ENCODE measurements around the gene ESAM.
"Not testable (repeated sequence)": the region's sequence is repeated elsewhere in the genome, so short reads cannot be mapped to it uniquely, and the experiment has no call there.

The ESAM gene

GRCh38 chr11:124770959-124771358, 8.9 kb upstream of the ESAM start:
- not testable (repeated sequence) for FAIRE-seq

DNA sequence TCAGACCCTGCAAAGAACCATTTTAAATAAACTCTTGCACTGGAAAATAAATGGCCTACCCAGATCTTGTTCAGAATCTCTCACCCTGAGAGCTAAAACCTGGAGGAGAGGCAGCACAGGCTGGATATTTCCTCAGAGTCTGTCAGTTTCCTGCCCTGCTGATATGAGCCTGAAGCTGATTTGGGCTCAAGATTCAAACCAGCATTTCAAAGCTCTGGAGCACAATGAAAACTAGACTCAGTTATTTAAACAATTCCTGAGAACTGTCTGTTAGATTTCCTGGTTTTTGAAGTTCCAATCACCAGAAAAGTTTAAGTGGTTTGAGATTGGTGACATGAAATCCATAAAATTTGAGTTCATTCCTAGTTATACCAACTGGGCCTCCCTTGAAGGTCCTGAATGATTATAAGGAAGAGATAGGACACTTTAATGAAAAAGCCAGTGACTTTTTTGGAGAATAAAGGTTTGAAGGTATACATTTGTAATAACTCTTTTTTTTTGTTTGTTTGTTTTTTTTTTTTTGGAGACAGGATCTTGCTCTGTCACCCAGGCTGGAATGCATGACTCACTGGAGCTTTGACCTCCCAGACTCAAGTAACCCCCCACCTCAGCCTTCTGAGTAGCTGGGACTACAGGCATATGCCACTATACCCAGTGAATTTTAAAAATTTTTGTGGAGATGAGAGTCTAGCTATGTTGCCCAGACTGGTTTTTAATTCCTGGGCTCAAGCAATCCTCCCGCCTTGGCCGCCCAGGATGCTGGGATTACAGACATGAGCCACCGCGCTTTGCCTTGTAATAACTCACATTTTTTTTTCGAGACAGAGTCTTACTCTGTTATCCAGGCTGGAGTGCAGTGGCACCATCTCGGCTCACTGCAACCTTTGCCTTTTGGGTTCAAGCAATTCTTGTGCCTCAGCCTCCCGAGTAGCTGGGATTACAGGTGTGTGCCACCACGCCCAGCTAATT, 8.0 kb upstream of the ESAM start:
- no peak for FAIRE-seq

DNA sequence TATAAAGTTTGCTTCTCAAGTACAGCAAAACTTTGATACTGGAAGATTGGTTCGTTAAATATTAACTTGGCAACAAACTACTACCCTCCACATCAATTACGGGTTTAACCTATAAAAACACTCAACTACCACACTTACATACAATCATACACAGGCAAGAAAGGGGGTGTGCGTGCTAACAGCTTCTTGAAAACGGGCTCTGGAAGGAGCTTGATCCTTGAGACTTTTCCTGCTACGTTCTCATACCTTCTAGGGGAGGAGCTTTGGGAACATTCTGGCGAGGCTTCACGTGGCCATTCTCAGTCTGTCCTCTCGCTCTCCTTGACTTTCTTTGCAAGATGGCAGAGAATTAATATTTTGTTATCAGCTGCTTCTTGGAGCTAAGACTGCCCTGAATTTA, 6.8 kb upstream of the ESAM start:
- no peak for FAIRE-seq

DNA sequence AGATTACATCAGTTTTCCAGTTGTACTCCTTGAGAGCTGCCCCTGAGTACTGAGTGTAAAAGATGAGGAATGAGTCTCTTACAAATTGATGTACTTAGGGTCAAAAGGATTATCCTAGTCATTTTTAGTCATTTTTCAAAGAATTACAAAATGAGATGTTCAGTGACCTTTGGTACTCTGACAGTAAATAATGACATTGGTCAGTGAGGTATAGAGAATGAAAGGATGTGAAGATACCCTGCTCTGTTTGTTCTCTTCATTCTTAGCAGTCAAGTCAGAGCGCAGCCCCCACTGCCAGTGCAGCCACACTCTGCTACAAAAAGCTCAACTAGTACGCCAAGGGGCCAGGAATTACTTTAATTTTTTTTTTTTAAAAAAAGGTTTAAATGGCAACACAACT, 4.1 kb upstream of the ESAM start:
- FAIRE-seq: no peak

GRCh38 chr11:124763156-124763947, 1.3 kb upstream of the ESAM start:
- no peak for FAIRE-seq

- no peak for FAIRE-seq
These were observed 600 bp upstream of the ESAM start for GRCh38 chr11:124762624-124763155.

GRCh38 chr11:124761301-124762104, 587 bp downstream of the ESAM start:
- FAIRE-seq: no peak

GRCh38 chr11:124760806-124761205, 1.3 kb downstream of the ESAM start:
- FAIRE-seq: no peak

- no peak for FAIRE-seq
These were observed 1.9 kb downstream of the ESAM start for GRCh38 chr11:124760205-124760652.

DNA sequence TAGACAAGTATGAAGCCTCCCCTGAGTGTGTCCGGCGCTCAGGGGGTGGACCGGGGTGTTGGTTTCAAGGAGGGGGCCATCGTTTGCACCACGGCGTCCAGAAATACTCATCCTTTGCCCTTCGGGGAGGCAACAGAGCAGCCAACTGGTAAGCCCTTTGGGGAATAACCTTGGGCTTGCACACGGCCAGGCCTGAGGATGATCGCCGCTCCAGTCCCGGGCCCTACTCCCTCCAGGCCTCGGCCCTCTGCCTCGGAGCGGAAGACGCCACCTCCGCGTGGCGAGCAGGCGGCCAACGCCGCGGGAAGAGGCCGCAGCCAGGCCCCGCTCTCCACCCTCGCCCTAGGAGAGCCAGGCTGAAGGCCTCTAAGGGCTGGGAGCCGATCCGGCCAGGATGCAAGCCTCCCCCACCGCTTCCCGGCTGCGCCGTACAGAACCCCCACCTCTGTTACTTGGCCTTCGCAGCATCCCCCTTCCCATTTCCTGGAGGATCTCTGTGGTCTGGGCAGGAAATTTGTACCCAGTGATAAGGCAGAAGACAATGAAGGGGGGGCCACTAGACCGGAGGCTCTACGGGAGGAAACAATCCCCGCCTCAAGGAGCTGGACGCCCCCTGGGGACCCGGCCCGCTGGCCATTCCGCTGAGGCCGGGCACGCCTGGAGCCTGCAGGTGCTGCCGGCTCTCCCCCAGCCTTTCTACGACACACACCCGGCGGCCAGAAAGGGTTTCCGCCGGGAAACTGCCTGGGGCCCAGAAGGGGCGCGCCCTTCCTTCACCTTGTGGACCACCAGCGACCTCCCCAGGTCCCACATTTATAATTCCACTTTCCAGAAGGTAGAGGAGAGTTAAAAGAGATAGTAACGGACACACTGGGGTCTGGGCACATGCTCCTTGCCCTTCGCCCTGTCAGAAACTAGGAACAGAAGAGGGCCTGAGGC, 2.6 kb downstream of the ESAM start:
- no peak for FAIRE-seq

GRCh38 chr11:124758355-124759265, 3.5 kb downstream of the ESAM start:
- no peak for FAIRE-seq

DNA sequence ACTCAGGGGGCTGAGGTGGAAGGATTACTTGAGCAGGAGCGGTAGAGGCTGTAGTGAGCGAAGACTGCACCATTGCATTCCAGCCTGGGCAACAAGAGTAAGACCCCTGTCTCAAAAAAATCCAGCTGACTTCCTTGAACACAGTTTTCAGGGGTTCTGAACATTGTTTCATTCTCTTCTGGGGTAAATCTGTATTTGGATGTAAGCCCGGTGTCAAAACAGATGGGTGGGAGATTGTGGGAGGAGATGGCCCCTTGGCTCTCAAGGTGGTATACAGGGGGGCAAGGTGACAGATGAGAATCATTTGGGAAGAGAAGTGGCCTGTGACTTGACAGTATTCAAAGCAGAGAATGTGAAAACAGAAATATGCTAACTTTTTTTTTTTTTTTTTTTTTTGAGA, 4.8 kb downstream of the ESAM start:
- FAIRE-seq: no peak

GRCh38 chr11:124756753-124757227, 5.3 kb downstream of the ESAM start:
- FAIRE-seq: no peak

GRCh38 chr11:124756033-124756752, 5.9 kb downstream of the ESAM start:
- FAIRE-seq: no peak

- FAIRE-seq: no peak
These were observed 7.4 kb downstream of the ESAM start for GRCh38 chr11:124754710-124755109.

GRCh38 chr11:124754309-124754708, 7.8 kb downstream of the ESAM start:
- FAIRE-seq: no peak

GRCh38 chr11:124753624-124754023, 8.5 kb downstream of the ESAM start:
- FAIRE-seq: no peak

GRCh38 chr11:124753205-124753604, 8.9 kb downstream of the ESAM start:
- FAIRE-seq: no peak

- FAIRE-seq: no peak
These were observed 9.5 kb downstream of the ESAM start for GRCh38 chr11:124752471-124753102.
